NCI-H1930 (cell line): ENCODE measurements around the gene GRIK2.
A peak's percentile ranks its signal among the peaks of the same experiment; 100 is the strongest.

Source experiments
- DNase-seq, 2 experiments: peaks; one replicate each; lab custom pipeline; 2025; lab: John Stamatoyannopoulos, UW

The GRIK2 gene

DNA sequence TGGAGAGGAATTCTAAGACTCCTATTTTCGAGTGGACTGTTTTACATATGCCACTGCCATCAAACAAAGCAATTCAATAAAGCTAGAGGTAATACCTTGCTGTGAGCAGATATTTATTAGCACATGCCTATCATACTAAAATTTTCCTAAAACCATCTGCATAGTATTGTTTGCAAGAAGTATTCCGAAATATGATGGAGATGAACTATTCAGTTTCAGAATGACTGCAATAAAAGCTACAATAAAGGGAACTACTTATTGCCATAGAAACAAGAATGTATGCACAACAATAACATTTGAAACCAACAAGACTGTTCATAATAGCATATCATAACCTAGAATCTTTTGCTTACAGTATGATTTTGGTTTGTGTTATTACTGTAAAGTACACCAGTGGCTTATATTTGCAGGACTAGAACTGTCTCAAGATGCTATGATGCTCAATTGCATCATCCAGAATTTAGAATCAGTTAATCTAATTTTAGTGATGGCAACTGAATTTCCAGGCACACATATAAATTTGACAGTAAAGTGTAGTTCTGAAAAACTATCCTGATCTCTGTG is 144.3 kb downstream of the GRIK2 start:
- no peak for DNase-seq

DNA sequence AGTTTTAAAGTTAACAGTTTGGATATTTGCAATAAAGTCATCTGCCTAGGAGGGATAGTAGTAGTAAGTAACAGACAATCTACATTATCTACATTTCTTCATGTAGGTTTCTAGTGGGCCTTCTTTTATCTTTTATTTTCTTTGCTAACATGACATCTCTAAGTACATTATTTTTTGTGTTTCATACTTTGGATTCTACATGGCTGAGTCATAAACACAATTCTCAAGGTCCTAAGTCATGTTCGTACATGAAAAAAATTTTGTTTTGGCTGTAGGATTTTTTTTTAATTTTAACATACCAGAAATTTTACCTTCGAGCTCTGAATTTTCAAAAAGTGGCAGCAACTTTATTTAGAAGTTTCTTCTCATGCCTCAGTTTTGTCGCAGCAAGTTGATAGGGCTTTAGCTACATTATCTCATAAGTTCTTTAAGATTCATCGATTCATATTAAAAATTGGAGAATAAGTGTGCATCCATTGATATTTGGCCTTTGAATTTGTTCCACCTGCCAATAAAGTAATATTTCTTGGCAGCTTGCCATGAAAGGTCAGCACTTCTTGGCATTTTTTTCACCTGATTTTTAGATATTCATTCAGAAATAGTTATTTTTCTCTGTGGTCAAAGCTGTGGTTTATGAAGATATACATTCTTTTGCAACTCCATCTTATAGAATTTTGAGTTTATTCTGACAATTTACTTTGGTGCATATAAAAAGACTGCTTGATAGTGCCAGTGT is 146.2 kb downstream of the GRIK2 start:
- no peak for DNase-seq

DNA sequence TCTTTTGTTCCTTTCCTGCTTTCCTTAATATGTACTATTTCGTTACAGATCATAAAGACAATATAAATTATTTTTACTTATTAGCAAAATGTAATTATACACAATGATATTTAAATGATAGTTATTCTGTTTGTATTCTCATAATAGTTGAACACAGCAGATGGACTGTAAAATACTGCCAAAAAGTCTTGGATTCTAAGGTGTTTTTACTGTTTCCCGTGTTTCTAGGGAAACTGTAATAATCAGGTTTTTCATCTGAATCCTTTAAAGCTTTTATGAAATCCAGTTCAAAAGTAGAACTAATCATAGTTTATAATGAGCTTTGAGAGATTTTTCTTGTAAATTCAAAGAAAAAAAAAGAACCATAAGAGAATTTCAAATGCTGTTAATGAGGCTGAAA is 148.4 kb downstream of the GRIK2 start:
- no peak for DNase-seq

DNA sequence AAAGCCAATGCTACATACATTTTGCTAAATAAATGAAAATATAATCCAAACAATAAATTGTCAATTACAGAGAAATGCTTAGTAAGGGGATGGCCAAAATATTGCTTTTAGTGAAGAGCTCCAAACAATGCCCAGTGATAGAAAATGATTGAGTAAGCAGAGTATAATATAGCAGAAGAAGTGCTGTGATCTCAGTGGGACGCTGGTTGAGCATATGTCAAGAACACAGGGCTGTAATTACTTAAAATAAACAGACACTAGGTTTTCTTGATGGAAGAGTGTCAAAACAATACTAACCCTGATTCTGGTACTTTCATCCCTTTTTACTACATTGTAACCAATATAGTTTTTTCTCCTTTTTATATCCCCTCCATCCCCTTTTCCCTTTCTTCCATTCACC is 150.3 kb downstream of the GRIK2 start:
- DNase-seq: no peak

DNA sequence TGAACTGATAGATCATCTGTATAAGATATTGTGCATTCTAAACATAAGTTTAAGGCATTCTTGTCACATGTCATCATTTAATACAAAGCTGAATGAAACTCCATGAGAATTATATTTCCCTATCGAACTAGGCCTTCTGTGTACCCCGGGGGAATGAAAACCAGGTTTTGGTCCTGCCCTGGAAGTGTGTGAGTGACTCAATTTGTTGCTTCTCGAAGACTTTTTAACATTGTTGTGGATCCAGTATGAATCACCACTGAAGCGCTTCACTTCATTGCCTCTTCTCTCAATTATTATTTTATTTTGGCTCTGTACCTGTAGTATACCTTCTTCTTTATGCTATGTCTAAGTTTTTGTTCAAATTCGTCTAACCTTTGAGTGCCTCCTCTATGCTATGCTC is 150.8 kb downstream of the GRIK2 start:
- DNase-seq: no peak

DNA sequence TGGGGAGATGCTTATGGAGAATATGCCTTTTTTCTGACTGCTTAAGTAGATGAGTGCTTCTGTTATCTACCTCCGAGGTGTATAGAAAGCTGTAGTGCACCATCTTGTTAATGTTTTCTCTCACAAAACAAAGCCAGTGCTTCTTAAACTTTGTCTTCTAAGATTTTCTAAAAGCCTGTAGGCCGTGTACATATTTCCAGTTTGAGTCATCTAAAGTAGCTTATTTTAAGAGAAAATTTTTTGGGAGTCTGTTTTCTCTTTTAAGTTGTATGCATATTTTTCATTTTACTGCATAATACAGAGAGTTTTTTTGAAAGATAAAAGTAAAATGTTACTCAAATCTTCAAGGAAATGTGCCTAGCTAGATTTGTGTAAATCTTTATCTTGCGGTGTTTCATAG is 151.7 kb downstream of the GRIK2 start:
- DNase-seq: no peak

DNA sequence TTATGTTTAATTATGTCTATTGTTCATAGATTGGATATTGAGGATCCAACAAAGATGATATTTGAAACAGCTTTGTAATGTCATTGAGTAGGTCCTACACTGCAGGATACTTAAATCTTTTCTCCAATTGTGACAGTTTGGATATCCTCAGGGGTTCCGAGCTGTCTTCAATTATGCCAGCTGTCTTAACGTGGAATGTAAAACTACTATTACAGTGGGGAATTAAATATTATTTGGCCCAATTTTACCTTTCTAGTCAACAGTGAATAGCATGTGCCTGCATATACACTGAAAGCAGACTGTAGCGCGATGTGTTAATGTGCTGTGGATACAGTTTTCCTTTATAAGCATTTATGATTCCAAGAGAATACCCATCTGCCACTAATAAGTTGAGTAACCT is 156.9 kb downstream of the GRIK2 start:
- DNase-seq: peak; percentile 50 to 77

DNA sequence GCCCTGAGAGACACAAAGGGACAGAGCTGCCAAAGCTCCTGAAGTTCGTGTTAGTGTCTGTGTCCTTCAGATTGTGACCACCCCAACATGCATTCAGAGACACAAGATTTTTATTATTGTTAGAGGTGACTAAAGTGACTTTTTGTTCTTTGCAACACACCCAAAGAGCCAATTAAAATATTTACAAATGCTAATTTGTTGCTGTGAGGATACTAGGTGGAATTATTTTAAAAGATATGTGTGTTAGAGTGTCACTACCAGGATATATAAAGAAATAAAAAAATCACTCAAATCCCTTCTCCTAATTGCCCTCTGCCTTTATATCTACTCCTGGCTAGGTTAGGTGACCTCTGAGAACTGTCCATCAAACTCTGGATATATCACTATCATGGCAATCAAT is 160.7 kb downstream of the GRIK2 start:
- no peak for DNase-seq

DNA sequence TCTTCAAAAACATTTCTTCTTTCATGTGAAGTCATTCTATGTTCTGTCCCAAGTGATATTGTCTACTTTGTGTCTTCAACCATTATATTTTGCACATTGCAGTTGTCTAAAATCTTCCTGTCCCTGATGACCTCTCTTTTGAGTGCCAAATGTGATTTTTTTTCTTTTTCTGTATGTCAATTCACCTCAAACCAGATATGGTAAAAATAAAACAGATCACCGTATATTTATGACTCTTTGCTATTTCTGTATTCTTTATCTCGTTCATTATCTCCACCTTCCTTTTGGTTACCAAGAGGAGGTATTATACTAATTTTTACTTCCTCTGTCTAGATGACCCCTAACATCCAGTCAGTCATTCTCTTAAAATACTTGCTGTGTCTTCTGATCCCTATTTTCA is 165.2 kb downstream of the GRIK2 start:
- DNase-seq: no peak

DNA sequence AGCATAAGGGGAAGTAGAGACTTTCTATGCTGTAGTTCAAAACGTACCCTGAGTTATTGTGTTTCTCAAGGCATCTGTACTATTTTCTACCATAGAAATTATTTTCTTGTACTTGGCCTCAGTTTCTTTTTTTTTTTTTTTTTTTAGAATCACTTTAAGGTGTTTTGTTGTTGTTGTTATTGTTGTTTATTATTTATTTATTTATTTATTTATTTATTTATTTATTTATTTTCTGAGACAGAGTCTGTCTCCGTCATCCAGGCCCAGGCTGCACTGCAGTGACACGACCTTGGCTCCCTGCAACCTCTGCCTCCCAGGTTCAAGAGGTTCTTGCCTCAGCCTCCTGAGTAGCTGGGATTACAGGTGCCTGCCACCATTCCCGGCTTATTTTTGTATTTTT is 179.1 kb downstream of the GRIK2 start:
- DNase-seq: no peak

DNA sequence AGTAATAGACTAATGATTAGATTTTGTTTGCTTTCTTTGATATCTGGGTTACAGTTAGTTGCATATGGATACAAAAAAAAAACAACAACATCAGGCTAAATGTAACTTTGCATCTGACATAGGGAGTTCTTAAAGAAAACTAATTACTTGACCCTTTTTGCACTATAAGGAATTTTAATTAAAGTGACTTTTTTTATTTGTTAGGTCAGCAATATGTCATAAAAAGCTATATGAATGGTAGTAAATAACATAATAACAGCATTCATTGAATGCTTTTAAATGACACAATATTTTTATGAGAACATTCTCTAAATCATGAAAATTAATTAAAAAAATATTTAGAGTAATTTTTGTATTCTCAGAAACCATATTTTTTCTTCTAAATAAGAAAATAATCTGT is 183.6 kb downstream of the GRIK2 start:
- no peak for DNase-seq

DNA sequence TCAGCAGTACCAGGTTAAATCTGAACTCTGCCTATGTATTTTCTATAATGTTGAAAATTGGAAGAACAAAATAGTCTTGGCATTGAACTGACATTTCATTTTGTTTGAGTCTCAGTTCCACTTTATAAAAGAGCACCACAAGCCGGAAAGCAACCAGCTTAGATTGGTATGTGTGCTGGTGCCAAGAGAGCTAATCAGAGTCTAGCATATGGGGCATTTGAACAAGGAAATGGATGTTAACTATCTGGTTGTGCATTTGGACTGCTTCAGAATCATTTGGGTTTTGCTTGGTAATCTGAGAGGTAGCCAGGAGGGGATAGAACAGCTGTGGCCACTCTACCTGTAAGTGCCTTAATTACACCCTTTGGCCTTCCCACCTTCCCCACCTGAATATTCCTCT is 184.8 kb downstream of the GRIK2 start:
- no peak for DNase-seq

DNA sequence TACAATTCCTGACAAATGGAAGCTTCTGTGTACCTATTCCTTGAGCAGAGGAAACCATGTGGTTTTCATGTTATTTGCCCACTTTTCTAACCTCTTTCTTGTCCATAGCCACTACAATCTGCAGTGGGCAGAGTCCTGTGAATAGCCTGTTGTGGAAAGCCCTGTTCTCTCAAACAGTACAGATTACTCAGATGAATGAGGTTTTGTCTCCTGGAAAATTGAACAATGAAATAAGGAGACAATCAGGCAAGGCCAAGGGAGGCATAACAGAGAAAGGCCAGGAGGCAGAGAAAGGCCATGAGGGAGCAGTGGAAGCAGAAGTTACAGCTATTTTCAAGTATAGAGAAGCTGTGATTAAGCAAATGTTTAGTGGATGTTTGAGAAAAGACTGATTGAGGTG is 189.3 kb downstream of the GRIK2 start:
- no peak for DNase-seq

DNA sequence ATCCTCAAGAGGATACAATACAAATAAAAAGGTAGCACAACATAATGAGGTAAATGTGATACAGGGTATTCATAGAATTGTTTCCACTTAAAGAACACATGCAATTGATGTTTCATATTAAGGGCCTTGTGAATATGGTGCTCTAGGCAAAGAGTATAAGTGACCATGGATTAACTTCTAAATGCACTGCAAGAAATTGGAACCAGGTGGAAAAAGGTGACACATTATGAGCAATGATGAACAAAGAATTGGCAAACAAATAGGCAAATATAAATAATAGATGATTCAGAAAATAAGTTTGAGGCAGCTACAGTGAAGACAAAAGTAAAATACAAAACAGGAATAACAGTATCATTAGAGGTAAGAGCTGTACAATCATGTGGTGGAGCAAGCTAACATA is 192.0 kb downstream of the GRIK2 start:
- DNase-seq: no peak

DNA sequence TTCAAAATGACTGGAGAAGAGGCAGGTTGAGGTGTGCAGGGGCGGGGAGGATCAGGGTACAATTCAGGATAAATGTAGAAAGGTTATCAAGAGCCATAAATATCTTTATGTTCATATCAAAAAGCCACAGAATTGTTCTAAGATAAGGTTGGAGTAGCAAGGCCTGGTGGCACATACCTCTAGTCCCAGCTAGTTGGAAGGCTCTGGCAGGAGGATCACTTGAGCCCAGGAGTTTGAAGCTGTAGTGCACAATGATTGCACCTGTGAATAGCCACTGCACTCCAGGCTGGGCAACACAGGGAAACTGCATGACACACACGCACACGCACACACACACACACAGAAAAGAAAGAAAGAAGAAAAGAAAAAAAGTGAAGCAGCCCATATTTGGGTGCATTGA is 194.8 kb downstream of the GRIK2 start:
- no peak for DNase-seq

DNA sequence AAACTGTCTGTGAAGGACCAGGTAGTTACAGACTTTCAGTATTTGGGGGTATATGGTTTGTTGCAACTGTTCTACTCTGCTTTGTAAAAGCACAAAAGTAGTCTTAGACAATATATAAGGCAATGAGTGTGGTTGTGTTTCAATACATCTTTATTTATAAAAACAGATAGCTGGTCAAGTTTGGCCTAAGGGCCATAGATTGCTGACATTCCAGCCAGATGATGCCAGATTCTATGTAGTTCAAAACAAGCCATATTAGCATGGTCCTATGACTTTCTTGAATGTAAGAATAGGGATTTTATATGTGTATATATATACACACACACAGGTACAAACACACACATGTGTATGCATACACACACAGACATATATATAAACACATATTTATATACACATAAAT is 201.8 kb downstream of the GRIK2 start:
- no peak for DNase-seq

DNA sequence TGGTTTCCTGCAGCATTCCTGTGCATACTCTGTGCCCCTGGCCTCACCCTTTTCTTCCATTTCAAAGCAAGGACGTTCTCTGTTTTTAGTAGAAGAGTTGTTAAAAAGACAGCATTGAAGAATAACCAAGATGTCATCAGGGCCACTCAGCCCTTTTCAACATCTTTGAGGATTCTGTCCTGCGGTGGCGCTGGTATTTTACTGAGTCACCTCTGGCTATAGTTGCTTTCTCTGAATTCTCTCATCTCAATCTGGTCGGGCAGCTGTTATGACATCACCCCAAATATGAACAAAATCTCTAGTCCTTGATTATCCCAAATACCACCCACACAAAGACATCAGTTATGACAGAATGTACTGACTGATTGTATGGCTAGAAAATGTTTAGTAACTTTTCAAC is 204.2 kb downstream of the GRIK2 start:
- no peak for DNase-seq

DNA sequence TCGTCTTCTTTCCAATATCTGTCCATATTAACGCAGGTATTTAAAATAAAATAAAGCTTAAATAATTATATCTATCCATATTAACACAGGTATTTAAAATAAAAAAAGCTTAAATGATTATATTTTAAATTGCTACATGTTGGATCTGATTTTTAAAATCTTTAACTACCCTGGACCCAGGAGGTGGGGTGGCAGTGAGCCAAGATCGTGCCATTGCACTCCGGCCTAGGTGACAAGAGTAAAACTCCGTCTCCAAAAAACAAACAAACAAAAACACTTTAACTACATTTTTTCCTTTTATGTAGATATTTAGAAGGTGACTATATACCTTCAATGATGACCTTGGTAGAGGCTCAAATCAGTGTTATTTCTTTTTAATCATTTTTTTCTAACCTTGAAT is 211.9 kb downstream of the GRIK2 start:
- no peak for DNase-seq

DNA sequence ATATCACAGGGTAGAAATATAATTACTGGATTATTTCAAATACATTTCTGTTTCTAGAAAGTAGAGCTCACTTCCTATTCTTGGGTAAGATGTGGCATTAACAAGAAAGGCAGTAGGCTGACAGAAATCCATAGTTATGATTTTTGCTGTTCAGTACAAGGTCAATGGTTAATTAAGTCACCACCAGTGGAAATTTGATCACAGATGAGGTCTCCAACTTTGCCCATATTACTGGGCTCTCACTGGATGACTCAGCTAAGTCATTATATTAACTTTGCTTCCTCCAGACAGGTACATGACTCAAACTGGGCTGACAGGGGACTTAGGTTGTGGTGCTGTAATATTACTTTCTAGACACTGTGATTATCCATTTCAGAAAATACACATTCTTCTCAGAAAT is 212.4 kb downstream of the GRIK2 start:
- DNase-seq: no peak

DNA sequence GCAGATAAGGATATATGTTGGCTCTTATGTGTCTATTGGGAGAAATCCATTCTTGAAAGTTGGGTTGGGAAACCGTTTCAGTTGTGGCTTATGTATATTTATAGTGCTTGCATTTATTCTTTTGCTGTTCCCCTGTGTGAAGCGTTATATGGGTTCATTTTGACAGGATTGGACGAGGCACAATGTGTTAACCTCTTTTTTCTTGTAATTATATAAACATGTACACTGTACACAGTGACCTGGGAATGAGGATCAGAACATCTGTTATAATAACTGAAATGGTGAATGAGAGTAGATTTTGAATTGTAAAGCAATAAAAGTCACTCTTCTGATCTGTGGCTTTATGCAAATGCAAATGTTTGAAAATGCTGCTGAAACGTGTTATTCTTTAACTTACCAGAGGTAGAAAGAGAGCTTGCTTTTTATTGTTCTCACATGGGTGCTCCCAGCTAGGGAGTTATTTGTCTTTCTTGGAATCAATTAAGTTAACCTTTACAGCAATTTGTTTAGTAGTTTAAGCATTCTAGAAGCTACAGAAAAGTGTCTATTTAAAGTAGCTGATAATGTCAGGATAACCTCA is 213.7 kb downstream of the GRIK2 start:
- DNase-seq: no peak

DNA sequence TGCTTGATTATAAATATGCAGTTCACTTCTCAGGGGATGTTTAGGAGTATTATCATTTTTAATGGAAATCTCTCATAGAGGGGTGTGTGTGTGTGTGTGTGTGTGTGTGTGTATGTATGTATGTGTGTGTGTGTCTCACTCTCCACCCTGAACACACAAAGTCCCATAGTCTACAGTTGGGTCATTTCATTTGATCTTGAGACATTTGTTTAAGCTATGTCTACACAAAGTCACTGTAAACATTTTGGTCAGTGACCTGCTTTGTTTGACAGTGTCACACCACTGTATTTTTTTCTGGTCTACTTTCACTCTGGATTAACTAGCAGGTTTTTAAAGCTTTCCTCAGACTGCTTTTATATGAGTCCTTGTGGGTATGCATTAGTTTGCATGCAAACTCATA is 215.2 kb downstream of the GRIK2 start:
- no peak for DNase-seq

DNA sequence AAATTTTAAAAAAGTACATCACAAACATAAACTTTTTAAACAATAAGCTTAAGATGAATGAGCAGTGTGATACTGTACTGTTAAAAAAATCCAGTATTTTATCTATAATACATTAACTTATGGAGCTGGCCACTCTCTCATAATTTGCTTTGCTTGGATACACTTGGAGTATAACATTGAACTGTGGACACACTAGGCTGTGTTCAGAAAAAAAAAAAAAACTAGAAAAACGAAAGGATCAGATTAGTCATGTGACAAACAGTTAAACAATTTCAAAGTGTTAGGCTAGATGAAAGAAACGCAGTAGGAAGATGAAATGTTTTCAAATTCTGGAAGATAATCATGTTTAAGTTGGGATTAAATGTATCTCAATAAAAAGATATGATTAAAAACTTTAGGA is 220.0 kb downstream of the GRIK2 start:
- no peak for DNase-seq

DNA sequence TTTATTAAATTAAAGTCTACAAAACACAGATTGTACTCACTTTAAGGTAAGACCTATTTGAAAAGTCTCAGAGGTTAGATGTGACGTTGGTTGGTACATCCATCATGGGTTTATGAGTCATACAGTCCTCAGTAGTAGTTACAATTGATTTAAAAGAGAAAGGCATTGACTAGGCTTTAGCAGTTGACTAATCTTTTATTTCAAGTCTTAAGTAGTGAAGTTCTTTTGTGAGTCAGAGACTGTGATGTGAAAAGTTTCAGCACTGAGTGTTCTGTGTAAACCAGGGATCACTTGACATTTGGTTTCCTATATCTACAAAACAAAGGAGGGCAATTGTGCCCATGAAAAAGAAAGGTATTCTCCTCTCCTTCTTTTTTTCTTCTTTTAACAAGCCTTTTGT is 221.3 kb downstream of the GRIK2 start:
- DNase-seq: no peak

DNA sequence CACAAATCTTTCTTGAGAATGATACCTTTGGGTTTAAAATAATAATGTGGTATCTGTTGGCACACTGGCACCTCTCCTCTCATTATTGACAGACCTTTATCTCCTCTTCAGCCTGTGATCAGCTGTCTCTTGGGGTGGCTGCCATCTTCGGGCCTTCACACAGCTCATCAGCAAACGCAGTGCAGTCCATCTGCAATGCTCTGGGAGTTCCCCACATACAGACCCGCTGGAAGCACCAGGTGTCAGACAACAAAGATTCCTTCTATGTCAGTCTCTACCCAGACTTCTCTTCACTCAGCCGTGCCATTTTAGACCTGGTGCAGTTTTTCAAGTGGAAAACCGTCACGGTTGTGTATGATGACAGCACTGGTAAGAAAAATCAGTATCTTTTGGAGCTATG is 232.8 kb downstream of the GRIK2 start:
- DNase-seq: no peak
